ENCODE measurements around the gene EBLN2. TPM values are rescaled to one million over a fixed set of nuclear protein-coding genes. Genes with fewer than 3 reads are reported as not detected.

Gene EBLN2
- total RNA-seq (5.3 TPM), polyA plus RNA-seq (ENCODE audit: insufficient read depth in 1 of 8, insufficient read length in 8 of 8, low replicate concordance in 1 of 8) (1 to 10 TPM; 1.1 to 3.4 (median 1.8) TPM)
- long read RNA-seq, donor 1, result 0 reads
- long read RNA-seq, donor 2, result 0 reads
- long read RNA-seq, donor 3, result 0 reads
- long read RNA-seq, donor 4, result 0 reads
- long read RNA-seq, donor 5, result 0 reads
- long read RNA-seq, donor 6, partial matches to known transcripts, result 0 of 2 reads
- long read RNA-seq, donor 6, other reads (novel, unspliced or antisense), result 0 of 2 reads
- long read RNA-seq, donor 7, result 0 reads
- long read RNA-seq, donor 8, partial matches to known transcripts, result 0 of 2 reads
- long read RNA-seq, donor 8, other reads (novel, unspliced or antisense), result 0 of 2 reads
- long read RNA-seq, donor 9, partial matches to known transcripts, result 0 of 1 reads
- long read RNA-seq, donor 9, other reads (novel, unspliced or antisense), result 0 of 1 reads
- long read RNA-seq, donor 10, transcript EBLN2-201 (1 exons, 1,679 nt), result major isoform, 7 of 7 reads
- long read RNA-seq, donor 10, partial matches to known transcripts, result 0 of 7 reads
- long read RNA-seq, donor 10, other reads (novel, unspliced or antisense), result 0 of 7 reads
- long read RNA-seq, donor 11, result 0 reads

DNA sequence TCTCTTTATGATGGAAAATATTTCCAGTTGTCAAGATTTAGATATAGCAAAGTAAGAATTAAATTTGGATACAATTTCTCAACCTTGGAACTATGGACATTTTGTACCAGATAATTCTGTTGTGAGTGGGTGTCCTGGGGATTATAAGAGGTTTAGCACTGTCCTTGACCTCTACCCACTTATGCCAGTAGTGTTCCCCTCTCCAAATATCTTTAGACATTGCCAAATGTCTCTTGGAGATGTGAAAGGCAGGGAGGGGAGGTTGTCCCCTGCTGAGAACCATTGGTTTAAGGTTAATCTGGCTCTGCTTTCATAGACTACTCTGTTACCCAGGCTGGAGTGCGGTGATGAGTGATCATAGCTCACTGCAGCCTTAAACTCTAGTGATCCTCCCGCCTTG lies at the start of gene EBLN2:
EBLN2 (plus strand) TSS at position 244 of the 400 bp plus-strand sequence. CDS start 423 bp downstream, outside the sequence.
- no peaks in the 10 kb centered on the region for H3K27me3 ChIP-seq (ENCODE audit: control insufficient read depth, insufficient read depth, low read length)
- WGBS (ENCODE audit: insufficient coverage), result no CpG with 5 or more reads among the region's 2 CpGs
- H3K36me3 ChIP-seq (ENCODE audit: control insufficient read depth, insufficient read depth, low read length), result peaks cover 21% of the 10 kb centered on the region
- no peak within 1 kb of the TSS for H3K4me3 ChIP-seq (ENCODE audit: low read length)
- H3K4me1 ChIP-seq (ENCODE audit: control insufficient read depth, insufficient read depth, low read length), result no peaks in the 10 kb centered on the region
- no peak within 1 kb of the TSS for H3K27ac ChIP-seq (ENCODE audit: low read length)
- no peak for DNase-seq
- no peaks in the 10 kb centered on the region for H3K9me3 ChIP-seq (replicated peaks; ENCODE audit: control insufficient read depth, low read depth, low read length)

DNA sequence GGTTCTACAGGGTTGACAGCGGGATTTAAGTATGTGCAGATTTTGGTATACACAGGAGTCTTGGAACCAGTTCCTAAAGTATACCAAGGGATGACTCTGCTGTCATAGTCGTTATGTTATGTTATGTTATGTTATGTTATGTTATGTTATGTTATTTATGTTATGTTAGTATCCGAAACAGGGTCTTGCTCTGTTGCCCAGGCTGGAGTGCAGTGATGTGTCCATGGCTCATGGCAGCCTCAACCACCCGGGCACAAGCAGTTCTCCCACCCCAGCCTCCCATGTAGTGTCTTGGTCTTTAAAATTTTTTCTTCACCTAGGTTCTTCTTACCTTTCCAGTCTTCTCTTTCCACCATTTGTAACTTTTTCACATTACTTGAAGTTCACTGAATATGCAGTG lies 43.2 kb upstream of the EBLN2 start:
- no peak for DNase-seq
- H3K9me3 ChIP-seq (replicated peaks; ENCODE audit: control insufficient read depth, low read depth, low read length), result no peaks in the 10 kb centered on the region
- no peak overlapping the region for H3K4me3 ChIP-seq (ENCODE audit: low read length)
- H3K36me3 ChIP-seq (ENCODE audit: control insufficient read depth, insufficient read depth, low read length), result peaks cover 2% of the 10 kb centered on the region
- no peaks in the 10 kb centered on the region for H3K27me3 ChIP-seq (ENCODE audit: control insufficient read depth, insufficient read depth, low read length)
- 100% methylated on average over 1 of the region's 4 CpGs for WGBS (ENCODE audit: insufficient coverage)
- H3K4me1 ChIP-seq (ENCODE audit: control insufficient read depth, insufficient read depth, low read length), result no peaks in the 10 kb centered on the region
- no peak overlapping the region for H3K27ac ChIP-seq (ENCODE audit: low read length)

DNA sequence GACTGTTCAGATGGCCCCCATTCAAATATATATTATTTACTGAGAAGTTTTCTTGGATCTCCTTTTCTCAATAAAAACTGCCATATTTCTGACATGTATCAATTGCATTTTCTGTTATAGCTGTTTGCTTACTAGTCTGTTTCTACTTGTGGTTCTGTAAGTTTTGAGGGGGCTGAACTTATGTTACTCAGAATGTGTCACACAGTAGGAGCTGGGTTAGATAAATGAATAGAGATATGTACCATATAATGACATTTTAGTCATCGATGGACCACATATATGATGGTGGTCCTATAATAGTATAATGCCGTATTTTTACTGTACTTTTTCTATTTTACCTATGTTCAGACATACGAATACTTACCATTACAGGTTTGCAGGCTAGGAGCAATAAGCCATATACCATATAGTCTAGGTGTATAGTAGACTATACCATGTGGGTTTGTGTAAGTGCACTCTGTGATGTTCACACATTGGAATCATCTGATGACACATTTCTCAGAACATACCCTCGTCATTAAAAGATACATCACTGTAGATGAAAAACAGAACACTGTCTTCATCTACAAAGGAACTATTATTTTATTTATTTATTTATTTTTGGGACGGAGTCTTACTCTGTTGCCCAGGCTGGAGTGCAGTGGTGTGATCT lies 42.5 kb upstream of the EBLN2 start:
- no peaks in the 10 kb centered on the region for H3K4me1 ChIP-seq (ENCODE audit: control insufficient read depth, insufficient read depth, low read length)
- H3K27me3 ChIP-seq (ENCODE audit: control insufficient read depth, insufficient read depth, low read length), result no peaks in the 10 kb centered on the region
- H3K27ac ChIP-seq (ENCODE audit: low read length), result no peak overlapping the region
- no peak for DNase-seq
- peaks cover 2% of the 10 kb centered on the region for H3K36me3 ChIP-seq (ENCODE audit: control insufficient read depth, insufficient read depth, low read length)
- no peak overlapping the region for H3K4me3 ChIP-seq (ENCODE audit: low read length)
- no CpG with 5 or more reads among the region's 5 CpGs for WGBS (ENCODE audit: insufficient coverage)
- no peaks in the 10 kb centered on the region for H3K9me3 ChIP-seq (replicated peaks; ENCODE audit: control insufficient read depth, low read depth, low read length)

DNA sequence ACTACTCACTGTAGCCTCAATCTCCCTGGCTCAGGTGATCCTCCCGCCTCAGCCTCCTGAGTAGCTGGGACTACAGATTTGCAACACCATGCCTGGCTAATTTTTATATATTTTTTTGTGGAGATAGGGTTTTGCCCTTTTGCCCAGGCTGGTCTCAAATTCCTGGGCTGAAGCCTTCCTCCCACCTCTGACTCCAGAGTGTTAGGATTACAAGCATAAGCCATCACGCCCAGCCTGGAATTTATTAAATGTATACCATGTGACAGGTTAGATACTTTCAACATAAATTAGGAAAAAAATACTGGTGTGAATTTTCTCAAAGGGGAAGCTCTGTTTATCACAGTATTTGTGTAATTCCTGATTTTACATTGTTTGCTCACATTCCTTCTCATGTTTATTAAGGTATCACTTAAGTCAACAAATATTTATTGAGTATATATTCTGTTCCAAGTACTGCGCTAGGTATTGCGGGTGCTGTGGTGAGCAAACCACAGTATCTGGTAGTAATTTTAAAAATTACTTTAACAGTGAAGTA lies 40.1 kb upstream of the EBLN2 start:
- Histone ChIP-seq H3K27me3 (ENCODE audit: control insufficient read depth, insufficient read depth, low read length) (no peaks in the 10 kb centered on the region), H3K27ac (ENCODE audit: low read length) (no peak overlapping the region), H3K9me3 (replicated peaks; ENCODE audit: control insufficient read depth, low read depth, low read length) (no peaks in the 10 kb centered on the region), H3K4me3 (ENCODE audit: low read length) (no peak overlapping the region), H3K36me3 (ENCODE audit: control insufficient read depth, insufficient read depth, low read length) (peaks cover 2% of the 10 kb centered on the region), H3K4me1 (ENCODE audit: control insufficient read depth, insufficient read depth, low read length) (no peaks in the 10 kb centered on the region)
- DNase-seq, result no peak
- no CpG with 5 or more reads among the region's 4 CpGs for WGBS (ENCODE audit: insufficient coverage)

DNA sequence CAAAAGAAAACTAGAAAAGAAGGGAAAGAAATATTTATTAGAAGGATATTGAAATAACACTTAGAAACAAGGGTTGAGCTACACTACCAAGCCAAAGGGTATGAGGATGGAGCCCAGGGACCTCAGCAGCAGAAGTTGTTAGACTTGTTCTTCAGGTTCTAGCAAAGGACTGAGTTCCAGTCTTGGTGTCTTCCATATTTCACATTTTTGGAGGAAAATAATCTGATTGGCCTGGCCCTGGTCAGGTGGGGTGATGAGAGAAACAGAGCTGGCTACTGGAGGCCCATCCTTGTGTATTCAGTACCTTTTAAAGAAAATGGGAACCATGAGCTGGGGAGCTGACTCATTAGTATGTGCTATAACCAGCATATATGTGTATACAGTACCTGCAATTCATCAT lies 36.6 kb upstream of the EBLN2 start:
- no peak overlapping the region for H3K27ac ChIP-seq (ENCODE audit: low read length)
- H3K4me3 ChIP-seq (ENCODE audit: low read length), result no peak overlapping the region
- DNase-seq, result no peak
- H3K9me3 ChIP-seq (replicated peaks; ENCODE audit: control insufficient read depth, low read depth, low read length), result no peaks in the 10 kb centered on the region
- H3K4me1 ChIP-seq (ENCODE audit: control insufficient read depth, insufficient read depth, low read length), result peaks cover 2% of the 10 kb centered on the region
- no peaks in the 10 kb centered on the region for H3K27me3 ChIP-seq (ENCODE audit: control insufficient read depth, insufficient read depth, low read length)
- H3K36me3 ChIP-seq (ENCODE audit: control insufficient read depth, insufficient read depth, low read length), result no peaks in the 10 kb centered on the region

DNA sequence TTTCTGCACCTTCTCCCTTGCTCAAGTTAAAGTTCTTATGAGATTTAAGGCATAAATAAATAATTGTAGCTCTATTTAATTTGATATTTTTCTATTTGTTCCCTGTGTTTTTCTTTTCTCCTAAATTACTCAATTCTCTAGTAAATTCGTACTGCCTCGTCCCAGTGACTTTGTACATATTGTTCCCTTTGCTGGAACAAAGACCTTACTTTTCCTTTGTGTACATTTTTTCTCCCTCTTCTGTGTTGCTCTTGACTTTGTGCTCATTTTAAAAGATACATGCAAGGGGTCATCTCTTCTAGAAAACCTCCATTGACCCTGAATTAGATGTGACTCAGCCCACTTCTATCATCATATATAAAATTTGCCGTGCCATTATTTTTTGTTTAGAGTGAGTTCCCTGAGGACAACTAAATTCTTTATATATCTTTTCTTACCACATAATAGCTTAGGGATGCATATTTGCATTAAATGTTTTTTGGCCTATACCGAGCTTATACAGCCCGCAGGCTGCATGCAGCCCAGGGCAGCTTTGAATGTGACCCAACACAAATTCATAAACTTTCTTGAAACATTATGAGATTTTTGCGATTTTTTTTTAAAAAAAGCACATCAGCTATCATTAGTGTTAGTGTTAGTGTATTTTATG lies 35.2 kb upstream of the EBLN2 start:
- H3K4me1 ChIP-seq (ENCODE audit: control insufficient read depth, insufficient read depth, low read length), result peaks cover 2% of the 10 kb centered on the region

DNA sequence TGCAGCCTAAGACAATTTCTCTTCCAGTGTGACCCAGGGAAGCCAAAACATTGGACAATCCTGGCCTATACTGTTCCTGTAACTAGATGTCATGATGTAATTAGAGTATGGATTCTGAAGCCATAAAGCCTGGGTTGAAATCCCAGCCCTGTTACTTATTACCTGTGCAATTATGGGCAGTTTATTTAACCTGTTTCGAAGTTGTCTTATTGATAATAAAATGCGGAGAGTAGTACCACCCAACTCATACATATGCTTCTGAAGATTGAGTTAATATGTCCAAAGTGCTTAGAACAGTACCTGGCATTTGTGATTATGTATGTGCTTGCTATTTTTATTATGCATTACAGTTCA lies 34.7 kb upstream of the EBLN2 start:
- H3K9me3 ChIP-seq (replicated peaks; ENCODE audit: control insufficient read depth, low read depth, low read length), result no peaks in the 10 kb centered on the region
- H3K4me1 ChIP-seq (ENCODE audit: control insufficient read depth, insufficient read depth, low read length), result peaks cover 2% of the 10 kb centered on the region
- no peaks in the 10 kb centered on the region for H3K36me3 ChIP-seq (ENCODE audit: control insufficient read depth, insufficient read depth, low read length)
- H3K4me3 ChIP-seq (ENCODE audit: low read length), result no peak overlapping the region
- H3K27me3 ChIP-seq (ENCODE audit: control insufficient read depth, insufficient read depth, low read length), result no peaks in the 10 kb centered on the region
- WGBS (ENCODE audit: insufficient coverage), result no CpG with 5 or more reads among the region's 2 CpGs
- no peak overlapping the region for H3K27ac ChIP-seq (ENCODE audit: low read length)
- no peak for DNase-seq

More for the DNA sequence above, 35.2 kb upstream of the EBLN2 start:
- Histone ChIP-seq H3K27ac (ENCODE audit: low read length) (no peak overlapping the region), H3K36me3 (ENCODE audit: control insufficient read depth, insufficient read depth, low read length) (no peaks in the 10 kb centered on the region), H3K9me3 (replicated peaks; ENCODE audit: control insufficient read depth, low read depth, low read length) (no peaks in the 10 kb centered on the region), H3K27me3 (ENCODE audit: control insufficient read depth, insufficient read depth, low read length) (no peaks in the 10 kb centered on the region), H3K4me3 (ENCODE audit: low read length) (no peak overlapping the region)
- 85% methylated on average over 2 of the region's 6 CpGs for WGBS (ENCODE audit: insufficient coverage)
- no peak for DNase-seq

DNA sequence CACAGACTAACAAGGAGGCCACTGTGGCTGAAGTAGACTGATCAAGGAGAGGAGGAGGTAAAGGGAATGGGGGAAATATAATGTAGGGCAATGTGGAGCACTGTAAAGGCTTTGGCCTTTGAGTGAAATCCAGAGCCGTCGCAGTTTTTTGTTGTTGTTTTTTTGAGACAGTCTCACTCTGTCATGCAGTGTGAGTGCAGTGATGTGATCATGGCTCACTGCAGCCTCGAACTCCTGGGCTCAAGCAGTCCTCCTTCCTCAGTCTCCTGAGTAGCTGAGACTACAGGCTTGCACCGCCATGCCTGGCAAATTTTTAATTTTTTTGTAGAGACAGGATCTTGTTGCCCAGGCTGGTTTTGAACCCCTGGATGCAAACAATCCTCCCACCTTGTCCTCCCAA lies 32.7 kb upstream of the EBLN2 start:
- WGBS (ENCODE audit: insufficient coverage), result 79% methylated on average over 2 of the region's 4 CpGs
- Histone ChIP-seq H3K36me3 (ENCODE audit: control insufficient read depth, insufficient read depth, low read length) (no peaks in the 10 kb centered on the region), H3K27me3 (ENCODE audit: control insufficient read depth, insufficient read depth, low read length) (no peaks in the 10 kb centered on the region), H3K9me3 (replicated peaks; ENCODE audit: control insufficient read depth, low read depth, low read length) (no peaks in the 10 kb centered on the region), H3K4me1 (ENCODE audit: control insufficient read depth, insufficient read depth, low read length) (peaks cover 2% of the 10 kb centered on the region), H3K4me3 (ENCODE audit: low read length) (no peak overlapping the region), H3K27ac (ENCODE audit: low read length) (no peak overlapping the region)
- DNase-seq, result no peak

DNA sequence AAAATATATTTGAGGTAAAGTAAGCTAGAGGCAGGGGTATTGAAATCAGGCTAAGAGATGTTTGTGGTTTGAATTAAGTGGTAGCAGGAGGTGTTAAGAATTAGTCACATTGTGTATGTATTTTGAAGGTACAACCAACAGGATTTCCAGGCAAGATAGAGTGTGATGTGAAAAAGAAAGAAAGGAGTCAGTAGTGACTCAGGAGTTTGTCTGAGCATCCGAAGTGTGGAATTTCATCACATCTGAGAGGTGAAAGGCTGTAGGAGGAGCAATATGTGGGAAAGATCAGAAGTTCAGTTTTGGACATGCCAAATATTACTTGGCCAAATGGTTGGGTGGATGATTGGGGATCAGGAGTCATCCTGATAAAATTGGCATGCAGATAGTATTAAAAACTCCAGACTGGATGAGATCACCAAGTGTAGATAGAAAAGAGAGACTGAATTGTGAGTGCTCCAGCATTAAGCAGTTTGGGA lies 32.1 kb upstream of the EBLN2 start:
- no peaks in the 10 kb centered on the region for H3K27me3 ChIP-seq (ENCODE audit: control insufficient read depth, insufficient read depth, low read length)
- H3K9me3 ChIP-seq (replicated peaks; ENCODE audit: control insufficient read depth, low read depth, low read length), result no peaks in the 10 kb centered on the region
- 55% methylated on average over 1 of the region's 1 CpG for WGBS (ENCODE audit: insufficient coverage)
- H3K36me3 ChIP-seq (ENCODE audit: control insufficient read depth, insufficient read depth, low read length), result no peaks in the 10 kb centered on the region
- DNase-seq, result peak; percentile 51
- H3K4me3 ChIP-seq (ENCODE audit: low read length), result no peak overlapping the region
- H3K4me1 ChIP-seq (ENCODE audit: control insufficient read depth, insufficient read depth, low read length), result peaks cover 2% of the 10 kb centered on the region
- H3K27ac ChIP-seq (ENCODE audit: low read length), result peak overlapping the region; percentile 10
